SK-N-SH (cell line): ENCODE data around the gene LRRC8C. TPM values are rescaled to one million over a fixed set of nuclear protein-coding genes. Genes with fewer than 3 reads are reported as not detected.

Source experiments
- CTCF ChIA-PET: fragments of 300-600, 350-600 bp; formaldehyde crosslinking; extraction: SDS; loops from one replicate; lab custom pipeline; 2021; lab: Yijun Ruan, JAX
- POLR2A ChIA-PET: fragments of 350-600 bp; sonication (Branson Sonifier 250); formaldehyde crosslinking; extraction: SDS; loops from one replicate; lab custom pipeline; 2020; ENCODE audit warnings: antibody characterized with exemption, inconsistent platforms; lab: Yijun Ruan, JAX
- DNase-seq: peaks from one replicate; pipeline ENCODE4 v3.0.0; 2012
- H2AFZ ChIP-seq: fragments of 200-600 bp; sonication (generic); 2 replicates; pipeline ENCODE4 v1.8.1; 2016; ENCODE audit warnings: antibody characterized with exemption, mild to moderate bottlenecking, low read depth
- H3F3A ChIP-seq: fragments of 200-600 bp; sonication (generic); replicated peaks from 2 replicates; pipeline ENCODE3; 2016; ENCODE audit warnings: antibody characterized with exemption, mild to moderate bottlenecking; ENCODE audit not compliant: insufficient read depth
- H3K27ac ChIP-seq, 2 experiments: fragments of 200-500 bp in 1 of 2; fragments of 200-600 bp in 1 of 2; sonication (Bioruptor generic) in 1 of 2; sonication (generic), shearing (Covaris generic) in 1 of 2; 2 replicates each; pipeline versions ENCODE4 v1.5.1 to v1.6.1; 2014 to 2016; ENCODE audit warnings: low read depth in 2 of 2, inconsistent platforms in 1 of 2, low read length in 1 of 2, mild to moderate bottlenecking in 1 of 2, mixed read lengths in 1 of 2
- H3K27me3 ChIP-seq: fragments of 200-600 bp; sonication (generic), shearing (Covaris generic); 2 replicates; pipeline ENCODE4 v1.6.1; 2016; ENCODE audit warnings: mixed run types; ENCODE audit not compliant: insufficient read depth
- H3K36me3 ChIP-seq, 2 experiments: fragments of 200-500 bp in 1 of 2; fragments of 200-600 bp in 1 of 2; sonication (Bioruptor generic) in 1 of 2; sonication (generic) in 1 of 2; replicated peaks in 1 of 2; 2 replicates each; pipeline versions ENCODE3 to v1.5.1; 2014 to 2016; ENCODE audit warnings: low read length in 1 of 2, mild to moderate bottlenecking in 1 of 2; ENCODE audit not compliant: insufficient read depth in 2 of 2, control insufficient read depth in 1 of 2
- H3K4me1 ChIP-seq, 2 experiments: fragments of 200-500 bp in 1 of 2; fragments of 200-600 bp in 1 of 2; sonication (Bioruptor generic) in 1 of 2; sonication (generic), shearing (Covaris generic) in 1 of 2; 2 replicates each; pipeline versions ENCODE4 v1.5.1 to v1.6.1; 2014 to 2016; ENCODE audit warnings: low read depth in 1 of 2, low read length in 1 of 2, mixed run types in 1 of 2; ENCODE audit not compliant: insufficient read depth in 2 of 2, control insufficient read depth in 1 of 2
- H3K4me2 ChIP-seq: fragments of 200-600 bp; sonication (generic), shearing (Covaris generic); 2 replicates; pipeline ENCODE4 v1.6.1; 2017; ENCODE audit warnings: mixed run types
- H3K4me3 ChIP-seq, 2 experiments: fragments of 200-500 bp in 1 of 2; fragments of 200-600 bp in 1 of 2; sonication (Bioruptor generic) in 1 of 2; sonication (generic), shearing (Covaris generic) in 1 of 2; 2 replicates each; pipeline versions ENCODE4 v1.5.1 to v1.8.1; 2014 to 2016; ENCODE audit warnings: low read depth in 2 of 2, inconsistent platforms in 1 of 2, low read length in 1 of 2, mild to moderate bottlenecking in 1 of 2, mixed read lengths in 1 of 2, moderate library complexity in 1 of 2
- H3K79me2 ChIP-seq: fragments of 200-600 bp; sonication (generic); 2 replicates; pipeline ENCODE4 v1.8.1; 2017; ENCODE audit warnings: mild to moderate bottlenecking; ENCODE audit not compliant: insufficient read depth
- H3K9ac ChIP-seq: fragments of 200-600 bp; sonication (generic); 2 replicates; pipeline ENCODE4 v1.6.1; 2017; ENCODE audit warnings: mixed run types
- H3K9me2 ChIP-seq: fragments of 200-600 bp; sonication (generic); 2 replicates; pipeline ENCODE4 v1.6.1; 2017; ENCODE audit warnings: mixed run types
- H3K9me3 ChIP-seq: fragments of 200-600 bp; sonication (generic); 2 replicates; pipeline ENCODE4 v1.6.1; 2017; ENCODE audit warnings: mixed run types, mild to moderate bottlenecking, moderate library complexity
- H4K20me1 ChIP-seq: fragments of 200-600 bp; sonication (generic); 2 replicates; pipeline ENCODE4 v1.6.1; 2017; ENCODE audit warnings: mild to moderate bottlenecking, mixed run types; ENCODE audit not compliant: insufficient read depth
- CHD2 ChIP-seq: fragments of 150-350 bp; IDR thresholded peaks from 2 replicates; pipeline ENCODE4 v1.6.1; 2018; ENCODE audit warnings: low read length; ENCODE audit not compliant: partially characterized antibody
- EP300 ChIP-seq, 2 experiments: IDR thresholded peaks; 2 replicates each; pipeline versions ENCODE4 v1.4.0 to v1.6.1; 2012; ENCODE audit warnings: borderline replicate concordance in 1 of 2, low read depth in 1 of 2, low read length in 1 of 2
- EZH2phosphoT487 ChIP-seq: fragments of 200-600 bp; sonication (generic); IDR thresholded peaks from 2 replicates; pipeline ENCODE4 v1.6.1; 2017; ENCODE audit warnings: low read depth, mixed run types, mild to moderate bottlenecking, antibody characterized with exemption, moderate library complexity, borderline replicate concordance
- FOXM1 ChIP-seq: IDR thresholded peaks from 2 replicates; pipeline ENCODE4 v1.4.0; 2012; ENCODE audit warnings: low read depth, mild to moderate bottlenecking
- GABPA ChIP-seq: IDR thresholded peaks from 2 replicates; pipeline ENCODE4 v1.4.0; 2012; ENCODE audit warnings: low read depth, mild to moderate bottlenecking
- JUND ChIP-seq: IDR thresholded peaks from 2 replicates; pipeline ENCODE4 v1.4.0; 2012
- MEF2A ChIP-seq: IDR thresholded peaks from 2 replicates; pipeline ENCODE4 v1.4.0; 2012; ENCODE audit warnings: low read depth, borderline replicate concordance
- MXI1 ChIP-seq: IDR thresholded peaks from 2 replicates; pipeline ENCODE4 v1.6.1; 2012; ENCODE audit warnings: mild to moderate bottlenecking, low read depth, low read length, improper control_type of control experiment
- NFIC ChIP-seq: IDR thresholded peaks from 2 replicates; pipeline ENCODE4 v1.4.0; 2012; ENCODE audit warnings: borderline replicate concordance
- POLR2AphosphoS5 ChIP-seq: IDR thresholded peaks from 2 replicates; pipeline ENCODE4 v1.6.1; 2012; ENCODE audit warnings: low read depth, low read length
- RCOR1 ChIP-seq: fragments of 150-350 bp; IDR thresholded peaks from 2 replicates; pipeline ENCODE4 v1.6.1; 2017; ENCODE audit warnings: antibody characterized with exemption, low read length
- REST ChIP-seq: IDR thresholded peaks from 2 replicates; pipeline ENCODE4 v1.6.1; 2012; ENCODE audit warnings: mild to moderate bottlenecking, low read depth, low read length, moderate library complexity
- RFX5 ChIP-seq: IDR thresholded peaks from 2 replicates; pipeline ENCODE4 v1.6.1; 2012; ENCODE audit warnings: mild to moderate bottlenecking, improper control_type of control experiment, low read length
- RXRA ChIP-seq: IDR thresholded peaks from 2 replicates; pipeline ENCODE4 v1.4.0; 2012; ENCODE audit warnings: low read depth, mild to moderate bottlenecking, borderline replicate concordance
- SIN3A ChIP-seq: IDR thresholded peaks from 2 replicates; pipeline ENCODE4 v1.6.1; 2012; ENCODE audit warnings: low read depth, mild to moderate bottlenecking, low read length, moderate library complexity, borderline replicate concordance
- TAF1 ChIP-seq: IDR thresholded peaks from 2 replicates; pipeline ENCODE4 v1.6.1; 2012; ENCODE audit warnings: low read depth, mild to moderate bottlenecking, low read length, moderate library complexity, borderline replicate concordance
- TEAD4 ChIP-seq: IDR thresholded peaks from 2 replicates; pipeline ENCODE4 v1.4.0; 2012; ENCODE audit warnings: mild to moderate bottlenecking, borderline replicate concordance; ENCODE audit not compliant: insufficient read depth
- YY1 ChIP-seq: IDR thresholded peaks from 2 replicates; pipeline ENCODE4 v1.4.0; 2012; ENCODE audit warnings: low read depth, mild to moderate bottlenecking
- WGBS: methylation state at CpG from one replicate; pipeline ENCODE4 v1.1.6; 2017; ENCODE audit warnings: low lambda C conversion rate; 5-methylcytosine and 5-hydroxymethylcytosine counted together
- polyA plus RNA-seq, 3 experiments: library from polyadenylated mRNA; depleted of rRNA; stranded (reverse); fragments of >200 nt; gene quantifications; 2 replicates each; pipeline ENCODE4 v1.2.3, GENCODE V29; 2012
- TF ChIP-seq, protein P1 (sequence below): IDR thresholded peaks from 2 replicates; pipeline ENCODE4; 2012

Gene LRRC8C
- polyA plus RNA-seq, 1 of the 3 experiments (the other 2 are of a cell fraction), result 4.2 TPM

GRCh38 chr1:89734442-89734841, 101.5 kb downstream of the LRRC8C start:
- Histone ChIP-seq H3F3A (no peaks in the 10 kb centered on the region), H3K4me2 (no peak overlapping the region), H3K79me2 (no peaks in the 10 kb centered on the region), H3K4me1 (peaks cover 0 to 10% of the 10 kb centered on the region in 2 experiments; a peak in 1 of 4 replicates), H3K27me3 (no peaks in the 10 kb centered on the region), H3K27ac (no peak overlapping the region), H3K36me3 (no peaks in the 10 kb centered on the region), H3K9ac (no peak overlapping the region), H3K9me3 (no peaks in the 10 kb centered on the region), H2AFZ (no peak overlapping the region), H3K9me2 (no peaks in the 10 kb centered on the region), H4K20me1 (no peaks in the 10 kb centered on the region), H3K4me3 (no peak overlapping the region)
- DNase-seq, result no peak
- ChIA-PET POLR2A (no interaction called here), CTCF (no interaction called here)
- no peak for TF ChIP-seq TAF1
- no peak for TF ChIP-seq EP300 (IDR thresholded peaks at IDR 0.05; ENCODE audit: borderline replicate concordance in 1 of 2, low read depth in 1 of 2, low read length in 1 of 2)
- no peak for TF ChIP-seq RXRA
- TF ChIP-seq, protein P1, sequence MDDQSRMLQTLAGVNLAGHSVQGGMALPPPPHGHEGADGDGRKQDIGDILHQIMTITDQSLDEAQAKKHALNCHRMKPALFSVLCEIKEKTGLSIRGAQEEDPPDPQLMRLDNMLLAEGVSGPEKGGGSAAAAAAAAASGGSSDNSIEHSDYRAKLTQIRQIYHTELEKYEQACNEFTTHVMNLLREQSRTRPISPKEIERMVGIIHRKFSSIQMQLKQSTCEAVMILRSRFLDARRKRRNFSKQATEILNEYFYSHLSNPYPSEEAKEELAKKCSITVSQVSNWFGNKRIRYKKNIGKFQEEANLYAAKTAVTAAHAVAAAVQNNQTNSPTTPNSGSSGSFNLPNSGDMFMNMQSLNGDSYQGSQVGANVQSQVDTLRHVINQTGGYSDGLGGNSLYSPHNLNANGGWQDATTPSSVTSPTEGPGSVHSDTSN, result no peak
- no peak for TF ChIP-seq SIN3A
- no peak for TF ChIP-seq YY1
- TF ChIP-seq TEAD4, result no peak
- TF ChIP-seq JUND, result no peak
- TF ChIP-seq MXI1, result no peak
- TF ChIP-seq EZH2phosphoT487, result no peak
- no peak for TF ChIP-seq RCOR1
- TF ChIP-seq RFX5, result no peak
- TF ChIP-seq POLR2AphosphoS5, result no peak
- TF ChIP-seq CHD2, result no peak
- TF ChIP-seq GABPA, result no peak
- no peak for TF ChIP-seq NFIC
- no peak for TF ChIP-seq FOXM1
- no peak for TF ChIP-seq MEF2A
- TF ChIP-seq REST, result no peak
- 81% methylated on average over 3 of the region's 3 CpGs for WGBS
